Osteocyte (in vitro differentiated cells): Measurements from ENCODE around the gene PIP4K2C. TPM values are rescaled to one million over a fixed set of nuclear protein-coding genes. Genes with fewer than 3 reads are reported as not detected.
"Not testable (repeated sequence)": the region's sequence is repeated elsewhere in the genome, so short reads cannot be mapped to it uniquely, and the experiment has no call there.

Experiments
- DNase-seq: peaks from one replicate; pipeline ENCODE4 v3.0.0; 2021; ENCODE audit warnings: mixed read lengths; ENCODE audit not compliant: unreplicated experiment; ENCODE audit errors: extremely low spot score
- H3K27ac Mint-ChIP-seq: one replicate; pipeline ENCODE4 v1.8.0; 2021; ENCODE audit warnings: mild to moderate bottlenecking, mixed read lengths; ENCODE audit not compliant: unreplicated experiment
- H3K27me3 Mint-ChIP-seq: one replicate; pipeline ENCODE4 v1.8.0; 2021; ENCODE audit warnings: mixed read lengths; ENCODE audit not compliant: unreplicated experiment
- H3K36me3 Mint-ChIP-seq: one replicate; pipeline ENCODE4 v1.8.0; 2021; ENCODE audit warnings: mixed read lengths; ENCODE audit not compliant: unreplicated experiment
- H3K4me1 Mint-ChIP-seq: one replicate; pipeline ENCODE4 v1.8.0; 2021; ENCODE audit warnings: mixed read lengths; ENCODE audit not compliant: unreplicated experiment
- H3K4me3 Mint-ChIP-seq: one replicate; pipeline ENCODE4 v1.8.0; 2021; ENCODE audit warnings: mild to moderate bottlenecking, moderate library complexity, mixed read lengths; ENCODE audit not compliant: unreplicated experiment
- H3K9me3 Mint-ChIP-seq: one replicate; pipeline ENCODE4 v1.8.0; 2021; ENCODE audit warnings: mixed read lengths; ENCODE audit not compliant: unreplicated experiment
- CTCF ChIP-seq: fragments of 200-600 bp; sonication (generic); IDR thresholded peaks from 2 replicates; pipeline ENCODE4 v1.5.0; 2021; ENCODE audit warnings: antibody characterized with exemption, mild to moderate bottlenecking, moderate library complexity
- total RNA-seq: library from RNA; stranded (reverse); gene quantifications from 2 replicates; pipeline ENCODE4 v1.2.1, GENCODE V29; 2021

PIP4K2C gene
- total RNA-seq, 1 donor from 2014 or later: 30.4 TPM

GRCh38 chr12:57640175-57641042 is 49.4 kb downstream of the PIP4K2C start:
- Mint-ChIP-seq H3K27me3 (peaks cover 47% of the 10 kb centered on the region), H3K27ac (no peak overlapping the region), H3K4me1 (no peaks in the 10 kb centered on the region), H3K4me3 (no peak overlapping the region), H3K36me3 (no peaks in the 10 kb centered on the region), H3K9me3 (no peaks in the 10 kb centered on the region)
- TF ChIP-seq CTCF: no peak
- DNase-seq: no peak

- H3K27ac Mint-ChIP-seq: no peak overlapping the region
- no peaks in the 10 kb centered on the region for H3K4me1 Mint-ChIP-seq
- DNase-seq: no peak
- no peak for TF ChIP-seq CTCF
- no peaks in the 10 kb centered on the region for H3K9me3 Mint-ChIP-seq
- peaks cover 45% of the 10 kb centered on the region for H3K27me3 Mint-ChIP-seq
- H3K36me3 Mint-ChIP-seq: peaks cover 2% of the 10 kb centered on the region
- H3K4me3 Mint-ChIP-seq: no peak overlapping the region
Observed at GRCh38 chr12:57641699-57642442, 50.9 kb downstream of the PIP4K2C start.

- H3K4me1 Mint-ChIP-seq, H3K9me3 Mint-ChIP-seq, H3K27ac Mint-ChIP-seq, DNase-seq, H3K36me3 Mint-ChIP-seq, H3K4me3 Mint-ChIP-seq: not testable (repeated sequence)
- H3K27me3 Mint-ChIP-seq: peaks cover 12% of the 10 kb centered on the region
Observed at GRCh38 chr12:57645990-57646658, 55.1 kb downstream of the PIP4K2C start.

DNA sequence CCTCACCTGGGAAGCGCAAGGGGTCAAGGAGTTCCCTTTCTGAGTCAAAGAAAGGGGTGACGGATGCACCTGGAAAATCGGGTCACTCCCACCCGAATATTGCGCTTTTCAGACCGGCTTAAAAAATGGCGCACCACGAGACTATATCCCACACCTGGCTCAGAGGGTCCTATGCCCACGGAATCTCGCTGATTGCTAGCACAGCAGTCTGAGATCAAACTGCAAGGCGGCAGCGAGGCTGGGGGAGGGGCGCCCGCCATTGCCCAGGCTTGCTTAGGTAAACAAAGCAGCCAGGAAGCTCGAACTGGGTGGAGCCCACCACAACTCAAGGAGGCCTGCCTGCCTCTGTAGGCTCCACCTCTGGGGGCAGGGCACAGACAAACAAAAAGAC is 55.7 kb downstream of the PIP4K2C start:
- H3K27me3 Mint-ChIP-seq, H3K4me3 Mint-ChIP-seq: not testable (repeated sequence)

More for the DNA sequence above, 55.7 kb downstream of the PIP4K2C start:
- not testable (repeated sequence) for H3K27ac Mint-ChIP-seq, H3K9me3 Mint-ChIP-seq, H3K4me1 Mint-ChIP-seq, DNase-seq, H3K36me3 Mint-ChIP-seq

Other genes starting within 250 kb of the PIP4K2C start
- gene R3HDM2, start 160.1 kb upstream of the PIP4K2C start, total RNA-seq: 62.2 and 65.0 TPM in 2 replicates
- gene INHBC, start 156.4 kb upstream of the PIP4K2C start, total RNA-seq: not detected in 2 replicates
- gene INHBE, start 135.9 kb upstream of the PIP4K2C start, total RNA-seq: 1.0 and 1.3 TPM in 2 replicates
- gene GLI1, start 131.4 kb upstream of the PIP4K2C start, total RNA-seq: 3.5 and 7.7 TPM in 2 replicates
- gene ARHGAP9, start 111.3 kb upstream of the PIP4K2C start, total RNA-seq: 1.5 and 2.1 TPM in 2 replicates
- gene MARS1, start 103.1 kb upstream of the PIP4K2C start, total RNA-seq: 364 and 401 TPM in 2 replicates
- 89.9 and 95.7 TPM in 2 replicates for gene DDIT3, start 70.7 kb upstream of the PIP4K2C start, total RNA-seq
- 104 and 105 TPM in 2 replicates for gene MBD6, start 68.4 kb upstream of the PIP4K2C start, total RNA-seq
- 149 and 155 TPM in 2 replicates for gene DCTN2, start 44.0 kb upstream of the PIP4K2C start, total RNA-seq
- gene KIF5A, start 41.1 kb upstream of the PIP4K2C start, total RNA-seq: 0.43 and 0.73 TPM in 2 replicates
- 26.5 and 29.9 TPM in 2 replicates for gene DTX3, start 13.6 kb downstream of the PIP4K2C start, total RNA-seq
- 25.8 and 27.6 TPM in 2 replicates for gene ARHGEF25, start 20.2 kb downstream of the PIP4K2C start, total RNA-seq
- gene B4GALNT1, start 42.0 kb downstream of the PIP4K2C start, total RNA-seq: 5.6 and 6.9 TPM in 2 replicates
- 338 and 363 TPM in 2 replicates for gene OS9, start 102.9 kb downstream of the PIP4K2C start, total RNA-seq
- 2.4 and 2.6 TPM in 2 replicates for gene AGAP2, start 147.6 kb downstream of the PIP4K2C start, total RNA-seq
- 36.2 and 37.4 TPM in 2 replicates for gene TSPAN31, start 153.8 kb downstream of the PIP4K2C start, total RNA-seq
- 137 and 142 TPM in 2 replicates for gene CDK4, start 161.1 kb downstream of the PIP4K2C start, total RNA-seq
- gene MARCHF9, start 163.9 kb downstream of the PIP4K2C start, total RNA-seq: 19.2 and 21.1 TPM in 2 replicates
- 1.7 and 2.3 TPM in 2 replicates for gene CYP27B1, start 175.9 kb downstream of the PIP4K2C start, total RNA-seq
- 22.3 and 23.9 TPM in 2 replicates for gene METTL1, start 180.9 kb downstream of the PIP4K2C start, total RNA-seq
- gene EEF1AKMT3, start 181.4 kb downstream of the PIP4K2C start, total RNA-seq: 9.8 and 11.8 TPM in 2 replicates
- gene TSFM, start 191.6 kb downstream of the PIP4K2C start, total RNA-seq: 23.6 and 28.5 TPM in 2 replicates
- 4.7 and 6.0 TPM in 2 replicates for gene AVIL, start 227.5 kb downstream of the PIP4K2C start, total RNA-seq